Measurements from ENCODE around the gene MT1G. TPM values are rescaled to one million over a fixed set of nuclear protein-coding genes. Genes with fewer than 3 reads are reported as not detected.

MT1G gene
- total RNA-seq, 2 donors from 2014 or later: 34.7 TPM; not detected in 1

DNA sequence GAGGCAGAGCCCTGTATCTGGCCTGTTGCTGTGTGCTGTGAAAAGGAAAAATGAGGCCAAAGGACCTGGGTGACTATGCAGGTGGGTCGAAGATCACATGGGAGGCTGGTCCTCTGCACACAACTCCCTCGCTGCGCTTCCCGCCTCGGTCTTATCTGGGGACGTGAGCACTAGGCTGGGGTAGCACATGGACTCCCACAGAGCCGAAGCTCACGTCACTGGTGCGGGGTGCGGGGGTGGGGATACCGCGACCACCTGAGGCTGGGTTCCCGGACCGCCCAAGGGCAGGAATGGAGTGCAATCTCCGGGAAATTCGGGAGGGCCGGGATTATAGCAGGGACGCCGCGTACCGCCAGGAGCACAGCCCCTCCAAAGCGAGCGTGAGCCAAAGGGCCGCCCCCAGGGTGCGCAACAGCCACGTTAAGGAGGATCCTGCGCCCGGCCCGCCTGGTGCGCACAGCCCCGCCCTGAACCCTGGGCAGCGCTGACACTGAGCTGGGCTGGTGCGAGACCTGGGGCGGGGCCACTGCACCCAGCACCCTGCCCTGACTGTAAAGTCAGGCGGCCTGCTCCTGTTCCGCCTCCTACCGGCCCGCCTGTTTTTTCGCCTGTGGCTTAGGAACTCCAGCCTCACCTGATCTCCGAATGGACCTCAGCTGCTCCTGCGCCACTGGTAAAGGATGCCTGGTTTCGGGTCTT is 24.6 kb downstream of the MT1G start:
- TF ChIP-seq, protein P1, sequence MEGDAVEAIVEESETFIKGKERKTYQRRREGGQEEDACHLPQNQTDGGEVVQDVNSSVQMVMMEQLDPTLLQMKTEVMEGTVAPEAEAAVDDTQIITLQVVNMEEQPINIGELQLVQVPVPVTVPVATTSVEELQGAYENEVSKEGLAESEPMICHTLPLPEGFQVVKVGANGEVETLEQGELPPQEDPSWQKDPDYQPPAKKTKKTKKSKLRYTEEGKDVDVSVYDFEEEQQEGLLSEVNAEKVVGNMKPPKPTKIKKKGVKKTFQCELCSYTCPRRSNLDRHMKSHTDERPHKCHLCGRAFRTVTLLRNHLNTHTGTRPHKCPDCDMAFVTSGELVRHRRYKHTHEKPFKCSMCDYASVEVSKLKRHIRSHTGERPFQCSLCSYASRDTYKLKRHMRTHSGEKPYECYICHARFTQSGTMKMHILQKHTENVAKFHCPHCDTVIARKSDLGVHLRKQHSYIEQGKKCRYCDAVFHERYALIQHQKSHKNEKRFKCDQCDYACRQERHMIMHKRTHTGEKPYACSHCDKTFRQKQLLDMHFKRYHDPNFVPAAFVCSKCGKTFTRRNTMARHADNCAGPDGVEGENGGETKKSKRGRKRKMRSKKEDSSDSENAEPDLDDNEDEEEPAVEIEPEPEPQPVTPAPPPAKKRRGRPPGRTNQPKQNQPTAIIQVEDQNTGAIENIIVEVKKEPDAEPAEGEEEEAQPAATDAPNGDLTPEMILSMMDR (IDR thresholded peaks at IDR 0.05): peak; percentile 37
- H3K27ac ChIP-seq: peak overlapping the region; percentile 55 to 58
- peak; percentile 17 for ATAC-seq (ENCODE audit: insufficient number of reproducible peaks, low FRiP score, low read depth)
- no peaks in the 10 kb centered on the region for H3K9me3 ChIP-seq
- no peaks in the 10 kb centered on the region for H3K36me3 ChIP-seq
- DNase-seq (ENCODE audit: low spot score): peak; percentile 60
- peaks cover 4 to 25% of the 10 kb centered on the region in 2 donors for H3K4me1 ChIP-seq (ENCODE audit: control insufficient read depth in 1 of 2, low read depth in 2 of 2)
- H3K27me3 ChIP-seq (replicated peaks; ENCODE audit: insufficient read depth): no peaks in the 10 kb centered on the region
- peak overlapping the region; percentile 67 for H3K4me3 ChIP-seq

DNA sequence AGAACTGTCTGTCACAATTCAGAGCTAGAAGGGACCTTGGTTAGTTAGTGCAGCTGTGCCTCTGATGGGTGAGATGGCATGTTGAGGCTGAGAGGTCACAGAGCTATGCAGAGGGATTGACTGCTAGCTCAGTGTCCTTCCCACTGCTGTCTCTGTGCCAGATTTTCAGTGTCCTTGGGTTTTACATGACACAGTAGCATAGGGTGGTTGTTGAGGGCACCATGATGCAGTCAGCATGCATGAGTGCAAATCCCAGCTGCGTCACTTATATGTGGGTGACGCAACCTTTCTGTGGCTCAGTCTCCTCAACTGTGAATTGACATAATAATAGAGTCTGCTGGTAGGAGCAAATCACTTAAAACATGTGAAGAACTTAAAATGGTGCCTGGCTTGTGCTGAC is 26.7 kb downstream of the MT1G start:
- Histone ChIP-seq H3K4me3 (no peak overlapping the region), H3K27ac (no peak overlapping the region), H3K36me3 (no peaks in the 10 kb centered on the region), H3K9me3 (no peaks in the 10 kb centered on the region), H3K4me1 (ENCODE audit: control insufficient read depth in 1 of 2, low read depth in 2 of 2) (peaks cover 4 to 26% of the 10 kb centered on the region in 2 donors), H3K27me3 (replicated peaks; ENCODE audit: insufficient read depth) (no peaks in the 10 kb centered on the region)
- DNase-seq (ENCODE audit: low spot score) (no peak), ATAC-seq (ENCODE audit: insufficient number of reproducible peaks, low FRiP score, low read depth) (no peak)
- TF ChIP-seq, protein P1 (IDR thresholded peaks at IDR 0.05): no peak

DNA sequence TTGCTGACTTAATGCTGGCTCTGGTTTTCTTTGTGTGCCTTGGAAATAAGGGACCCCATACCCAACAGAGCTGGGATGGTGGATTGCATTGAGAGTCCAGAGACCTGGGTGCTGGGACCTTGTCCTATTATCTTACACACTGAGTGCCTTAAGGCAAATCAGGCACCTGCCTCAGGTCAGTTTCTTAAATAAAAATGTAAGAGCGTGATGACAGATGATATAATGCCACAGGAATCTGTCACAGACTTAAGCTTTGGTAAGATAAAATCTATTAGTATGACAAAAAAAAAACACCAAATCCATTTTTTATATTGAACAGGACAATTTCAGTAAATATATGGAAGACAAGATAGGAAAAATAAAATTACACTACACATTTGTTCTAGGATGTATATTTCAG is 27.8 kb downstream of the MT1G start:
- Histone ChIP-seq H3K27me3 (replicated peaks; ENCODE audit: insufficient read depth) (no peaks in the 10 kb centered on the region), H3K9me3 (no peaks in the 10 kb centered on the region), H3K4me3 (no peak overlapping the region), H3K36me3 (no peaks in the 10 kb centered on the region), H3K4me1 (ENCODE audit: control insufficient read depth in 1 of 2, low read depth in 2 of 2) (peaks cover 7 to 34% of the 10 kb centered on the region in 2 donors), H3K27ac (no peak overlapping the region)
- TF ChIP-seq, protein P1 (IDR thresholded peaks at IDR 0.05): no peak
- no peak for ATAC-seq (ENCODE audit: insufficient number of reproducible peaks, low FRiP score, low read depth)
- DNase-seq (ENCODE audit: low spot score): no peak

DNA sequence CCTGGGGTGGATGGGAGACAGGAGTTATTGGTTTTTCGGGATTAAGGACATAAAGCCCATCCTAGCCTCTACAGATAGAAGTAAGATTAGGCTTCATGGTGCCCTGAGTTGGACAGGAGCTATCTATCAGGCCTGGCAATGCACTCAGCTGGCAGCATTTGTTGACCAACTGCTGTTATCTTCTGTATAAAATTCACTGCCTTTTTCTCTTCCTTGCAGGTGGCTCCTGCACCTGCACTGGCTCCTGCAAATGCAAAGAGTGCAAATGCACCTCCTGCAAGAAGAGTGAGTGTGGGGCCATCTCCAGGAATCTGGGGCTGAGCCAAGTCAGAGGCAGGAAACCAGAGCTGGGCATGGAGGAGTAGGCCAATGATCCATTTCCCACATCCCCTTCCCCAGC is 28.8 kb downstream of the MT1G start:
- no peaks in the 10 kb centered on the region for H3K9me3 ChIP-seq
- no peaks in the 10 kb centered on the region for H3K27me3 ChIP-seq (replicated peaks; ENCODE audit: insufficient read depth)
- TF ChIP-seq, protein P1 (IDR thresholded peaks at IDR 0.05): no peak
- no peaks in the 10 kb centered on the region for H3K36me3 ChIP-seq
- peaks cover 8 to 43% of the 10 kb centered on the region in 2 donors for H3K4me1 ChIP-seq (ENCODE audit: control insufficient read depth in 1 of 2, low read depth in 2 of 2)
- H3K27ac ChIP-seq: peak overlapping the region in 1 of 2 donors; percentile 83
- H3K4me3 ChIP-seq: no peak overlapping the region
- ATAC-seq (ENCODE audit: insufficient number of reproducible peaks, low FRiP score, low read depth) (no peak), DNase-seq (ENCODE audit: low spot score) (no peak)

DNA sequence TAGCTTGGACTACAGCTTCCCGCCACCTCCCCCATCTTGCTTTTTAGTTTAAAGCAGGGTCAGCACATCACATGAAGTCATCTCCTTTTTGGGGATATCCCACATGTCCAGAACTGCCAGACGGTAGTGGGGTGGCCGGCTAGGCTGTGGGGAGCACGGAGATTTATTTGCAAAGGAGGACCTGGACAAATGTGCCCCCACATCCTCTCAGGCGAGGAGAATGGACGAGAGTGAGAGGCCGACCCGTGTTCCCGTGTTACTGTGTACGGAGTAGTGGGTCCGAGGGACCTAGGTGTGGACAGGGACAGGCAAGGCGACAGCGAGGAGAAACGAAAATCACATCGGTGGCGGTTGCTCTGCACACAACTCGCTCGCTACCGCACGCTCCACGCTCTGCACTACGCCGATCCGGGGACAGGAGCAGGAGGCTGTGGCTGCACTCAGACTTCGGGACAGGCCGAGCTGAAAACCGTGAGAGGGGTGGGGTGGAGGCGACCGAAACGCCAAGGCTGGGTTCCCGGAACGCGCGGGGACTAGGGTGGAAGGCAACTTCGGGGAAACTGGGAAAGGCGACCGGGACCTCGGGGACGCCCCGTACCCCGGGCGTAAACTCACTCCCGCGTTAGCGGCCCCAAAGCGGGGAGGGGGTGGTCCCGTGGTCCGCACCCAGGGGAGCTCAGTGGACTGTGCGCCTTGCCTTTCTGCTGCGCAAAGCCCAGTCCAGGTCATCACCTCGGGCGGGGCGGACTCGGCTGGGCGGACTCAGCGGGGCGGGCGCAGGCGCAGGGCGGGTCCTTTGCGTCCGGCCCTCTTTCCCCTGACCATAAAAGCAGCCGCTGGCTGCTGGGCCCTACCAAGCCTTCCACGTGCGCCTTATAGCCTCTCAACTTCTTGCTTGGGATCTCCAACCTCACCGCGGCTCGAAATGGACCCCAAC is 29.8 kb downstream of the MT1G start, which contains the start of gene MT1A:
TSS of gene MT1A (plus strand) at position 853 of the 937 bp plus-strand sequence. CDS start at position 926, 73 bp downstream.
- Histone ChIP-seq H3K27ac (peak within 1 kb of the TSS; percentile 68 to 83), H3K36me3 (no peaks in the 10 kb centered on the region), H3K9me3 (no peaks in the 10 kb centered on the region), H3K4me3 (peak within 1 kb of the TSS; percentile 75), H3K27me3 (replicated peaks; ENCODE audit: insufficient read depth) (no peaks in the 10 kb centered on the region), H3K4me1 (ENCODE audit: control insufficient read depth in 1 of 2, low read depth in 2 of 2) (peaks cover 5 to 41% of the 10 kb centered on the region in 2 donors)
- ATAC-seq (ENCODE audit: insufficient number of reproducible peaks, low FRiP score, low read depth): peak; percentile 59
- TF ChIP-seq, protein P1 (IDR thresholded peaks at IDR 0.05): no peak
- peak; percentile 52 for DNase-seq (ENCODE audit: low spot score)

Data from thoracic aorta (tissue), 2 donors.